ENCODE measurements around the gene ZNF746. TPM values are rescaled to one million over a fixed set of nuclear protein-coding genes. Genes with fewer than 3 reads are reported as not detected.

ZNF746 gene
- total RNA-seq, 2 experiments from 2014 or later, result 11.8 to 12.0 TPM

DNA sequence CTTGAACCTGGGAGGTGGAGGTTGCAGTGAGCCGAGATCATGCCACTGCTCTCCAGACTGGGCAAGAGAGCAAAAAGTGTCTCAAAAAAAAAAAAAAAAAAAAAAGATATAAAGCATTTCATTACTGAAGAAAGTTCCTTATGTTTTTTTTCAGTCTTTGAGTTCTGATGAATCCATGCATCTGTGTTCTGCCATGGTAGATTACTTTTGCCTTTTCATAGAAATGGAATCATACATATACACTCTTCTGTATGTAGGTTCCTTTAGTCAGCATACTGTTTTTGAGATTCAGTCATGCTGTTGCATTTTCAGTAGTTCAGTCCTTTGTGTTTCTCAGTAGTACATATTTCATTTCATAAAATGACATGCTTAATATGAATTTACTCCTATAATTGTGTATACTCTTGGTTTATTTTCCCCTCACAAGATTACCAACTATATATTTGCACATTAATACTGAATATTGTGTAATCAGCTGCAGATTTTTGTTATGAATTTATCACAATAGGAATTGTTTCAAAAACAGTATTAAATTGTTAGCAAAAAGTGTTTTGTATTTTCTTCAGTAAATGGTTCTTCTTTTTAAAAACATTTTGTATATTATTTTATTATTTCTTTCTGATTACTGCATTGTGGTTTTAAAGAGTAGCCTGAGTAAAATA lies 34.0 kb downstream of the ZNF746 start:
- intact Hi-C loops (cut with micrococcal nuclease), result no loop called here
- H3K36me3 Mint-ChIP-seq (ENCODE audit: low read depth), result no peaks in the 10 kb centered on the region
- DNase-seq, result no peak
- H3K4me1 Mint-ChIP-seq (ENCODE audit: low read depth), result peaks cover 10% of the 10 kb centered on the region
- CTCF ChIA-PET, result no interaction called here
- H3K4me3 Mint-ChIP-seq, result no peak overlapping the region
- H3K27me3 Mint-ChIP-seq (ENCODE audit: low read depth), result peaks cover 3% of the 10 kb centered on the region
- H3K9me3 Mint-ChIP-seq, result no peaks in the 10 kb centered on the region
- no peak overlapping the region for H3K27ac Mint-ChIP-seq

DNA sequence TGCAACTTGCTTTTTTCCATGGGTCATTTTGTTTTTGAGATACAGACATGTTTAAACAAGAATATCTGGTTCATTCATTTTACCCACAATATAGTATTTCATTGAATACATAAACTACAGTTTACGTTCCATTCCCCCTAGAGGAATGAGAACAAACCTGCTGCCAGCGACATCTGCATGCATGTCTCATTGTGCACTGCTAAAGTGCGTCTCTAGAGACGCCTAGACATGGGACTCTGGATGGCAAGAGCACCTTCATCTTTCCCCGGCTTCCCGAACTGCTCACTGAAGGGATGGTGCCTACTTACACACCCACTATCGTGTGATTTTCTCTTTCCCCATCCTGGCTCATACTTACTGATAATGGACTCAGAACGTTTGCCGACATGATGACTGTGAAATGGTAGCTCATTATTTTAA lies 35.5 kb downstream of the ZNF746 start:
- H3K9me3 Mint-ChIP-seq, result no peaks in the 10 kb centered on the region
- peaks cover 3% of the 10 kb centered on the region for H3K27me3 Mint-ChIP-seq (ENCODE audit: low read depth)
- peaks cover 21% of the 10 kb centered on the region for H3K4me1 Mint-ChIP-seq (ENCODE audit: low read depth)
- no peak overlapping the region for H3K27ac Mint-ChIP-seq
- DNase-seq, result no peak
- H3K4me3 Mint-ChIP-seq, result no peak overlapping the region
- intact Hi-C loops (cut with micrococcal nuclease), result no loop called here
- H3K36me3 Mint-ChIP-seq (ENCODE audit: low read depth), result no peaks in the 10 kb centered on the region
- CTCF ChIA-PET, result interaction anchor here (1.5 to 1.6 kb wide), 2 partner anchors 20 to 163 kb away, joined by 5 to 9 read pairs; no protein-coding TSS in a partner anchor

DNA sequence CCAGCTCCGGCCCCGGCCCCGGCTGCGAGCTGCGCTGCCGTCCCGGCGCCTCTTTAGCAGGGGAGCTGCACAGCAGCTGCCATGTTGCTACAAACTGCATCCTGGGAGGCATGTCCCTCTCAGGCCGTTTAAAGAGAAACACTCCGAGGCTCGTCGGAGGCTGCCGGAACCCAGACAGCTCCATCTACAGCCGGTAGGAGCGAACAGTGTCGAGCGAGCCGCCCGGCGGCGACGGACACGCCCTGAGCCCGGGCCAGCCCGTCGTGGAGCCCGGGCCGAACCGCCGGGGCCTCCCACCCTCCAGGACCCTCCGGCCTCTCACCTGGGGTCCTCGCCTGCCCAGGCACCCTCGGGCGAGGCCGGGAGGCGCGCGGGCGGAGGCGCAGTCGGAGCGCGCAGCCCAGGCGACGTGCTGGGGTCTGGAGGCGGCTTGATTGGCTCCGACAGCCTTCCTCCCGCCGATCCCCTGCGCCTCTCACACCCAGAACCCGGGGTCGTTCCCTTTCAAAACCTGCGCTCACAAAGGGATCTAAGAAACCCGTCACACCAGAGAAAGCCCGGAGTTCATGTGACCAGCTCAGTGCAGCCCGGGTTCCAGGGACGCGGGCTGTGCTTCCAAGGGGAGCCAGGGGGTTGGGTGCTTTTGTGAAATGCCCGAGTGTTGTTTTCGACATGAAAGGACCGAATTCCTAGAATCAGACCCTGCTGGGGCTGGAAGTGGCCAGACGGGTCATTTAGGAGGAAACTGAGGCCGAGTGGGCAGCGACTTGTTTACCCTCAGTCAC lies 36.9 kb downstream of the ZNF746 start, which contains the start of gene ZNF777:
Gene ZNF777 (minus strand): TSS at position 570 of the 785 bp plus-strand sequence. CDS start 5,040 bp downstream, outside the sequence.
- Mint-ChIP-seq H3K4me1 (ENCODE audit: low read depth) (peaks cover 22% of the 10 kb centered on the region), H3K27ac (peak within 1 kb of the TSS; percentile 59), H3K36me3 (ENCODE audit: low read depth) (peaks cover 4% of the 10 kb centered on the region), H3K4me3 (peak within 1 kb of the TSS; percentile 80), H3K27me3 (ENCODE audit: low read depth) (peaks cover 3% of the 10 kb centered on the region), H3K9me3 (no peaks in the 10 kb centered on the region)
- DNase-seq, result peak; percentile 85
- CTCF ChIA-PET, result interaction anchor here (0.7 to 2.1 kb wide), 11 partner anchors 9 to 266 kb away, joined by 3 to 12 read pairs (median 3); partner anchors contain the start of gene ZNF282
- intact Hi-C loops (cut with micrococcal nuclease), result loop anchor here (1.0 to 2.0 kb wide), 6 partner anchors 37 to 334 kb away; partner anchors contain the start of genes ZNF425, ZNF746 and ZNF783

DNA sequence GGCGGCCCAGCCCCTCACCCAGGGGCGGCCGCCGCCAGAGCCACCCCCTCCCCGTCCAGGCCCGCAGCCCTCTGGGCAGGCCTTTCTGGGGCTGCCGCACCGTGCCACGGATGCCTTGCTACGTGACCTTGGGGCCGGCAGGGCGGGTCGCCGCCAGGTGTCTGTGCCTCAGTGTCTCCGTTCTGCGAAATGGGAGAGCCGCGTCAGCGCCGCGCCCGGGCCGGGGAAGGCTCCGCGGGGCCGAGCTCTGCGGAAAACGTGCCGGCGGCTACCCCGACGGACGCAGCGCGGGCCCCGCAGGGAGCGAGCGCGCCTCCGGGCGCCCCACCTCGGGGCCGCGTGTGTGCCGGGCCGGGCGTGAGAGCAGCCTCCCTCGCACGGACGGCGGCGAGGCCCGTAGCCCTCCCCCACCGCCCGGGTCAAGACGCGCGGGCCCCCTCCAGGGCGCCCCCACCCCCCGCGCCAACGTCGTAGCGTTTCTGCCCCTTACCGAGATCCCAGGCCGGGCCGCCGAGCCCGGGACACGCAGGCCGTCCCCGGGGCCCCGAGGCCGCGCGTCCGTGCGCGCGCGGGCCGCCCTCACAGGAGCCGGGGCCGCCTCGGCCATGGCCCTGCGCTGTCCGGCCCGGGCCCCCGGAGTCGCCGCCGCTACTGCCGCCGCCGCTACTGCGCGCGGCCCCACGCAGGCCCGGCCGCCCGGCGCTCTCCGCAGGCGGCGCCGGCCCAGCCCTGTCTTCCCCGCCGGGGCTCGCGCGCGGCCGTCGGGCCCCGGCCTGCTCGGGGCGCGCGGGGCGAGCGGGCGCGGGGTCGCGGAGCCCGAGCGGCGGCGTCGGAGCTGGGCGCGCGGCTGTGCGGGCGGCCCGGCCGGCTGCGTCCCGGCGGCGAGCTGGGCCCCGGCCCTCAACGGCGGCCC lies 37.8 kb downstream of the ZNF746 start:
- peaks cover 3% of the 10 kb centered on the region for H3K27me3 Mint-ChIP-seq (ENCODE audit: low read depth)

DNA sequence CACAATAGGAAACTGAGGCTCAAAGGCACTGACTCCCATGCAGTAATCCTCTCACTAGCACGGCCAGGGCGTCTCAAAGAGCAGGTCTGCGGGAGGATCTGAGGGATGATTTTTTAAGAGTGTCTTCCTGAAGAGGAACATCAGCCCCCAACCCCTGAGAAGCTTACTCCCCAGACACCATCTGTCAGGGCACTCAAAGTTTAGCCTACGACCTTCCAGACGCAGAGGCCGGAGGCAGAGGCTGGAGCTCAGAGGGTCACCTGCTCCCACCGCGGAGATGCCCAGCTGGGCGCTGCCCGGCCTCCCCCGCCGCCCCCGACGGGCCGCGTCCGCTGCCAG lies 38.4 kb downstream of the ZNF746 start:
- Mint-ChIP-seq H3K9me3 (no peaks in the 10 kb centered on the region), H3K4me1 (ENCODE audit: low read depth) (peaks cover 22% of the 10 kb centered on the region), H3K36me3 (ENCODE audit: low read depth) (peaks cover 7% of the 10 kb centered on the region), H3K27me3 (ENCODE audit: low read depth) (no peaks in the 10 kb centered on the region), H3K4me3 (peak overlapping the region; percentile 76), H3K27ac (no peak overlapping the region)
- intact Hi-C loops (cut with micrococcal nuclease), result no loop called here
- no peak for DNase-seq
- CTCF ChIA-PET, result interaction anchor here (0.6 to 1.0 kb wide), 2 partner anchors 36 to 393 kb away, joined by 3 read pairs; no protein-coding TSS in a partner anchor

More for the DNA sequence above, 37.8 kb downstream of the ZNF746 start:
- peaks cover 22% of the 10 kb centered on the region for H3K4me1 Mint-ChIP-seq (ENCODE audit: low read depth)
- peaks cover 5% of the 10 kb centered on the region for H3K36me3 Mint-ChIP-seq (ENCODE audit: low read depth)
- H3K9me3 Mint-ChIP-seq, result no peaks in the 10 kb centered on the region
- H3K27ac Mint-ChIP-seq, result no peak overlapping the region
- DNase-seq, result peak; percentile 17
- H3K4me3 Mint-ChIP-seq, result peak overlapping the region; percentile 42
- CTCF ChIA-PET, result interaction anchor here (0.7 to 2.1 kb wide), 6 partner anchors 10 to 447 kb away, joined by 3 to 12 read pairs (median 3); no protein-coding TSS in a partner anchor
- intact Hi-C loops (cut with micrococcal nuclease), result loop anchor here (1.0 to 2.0 kb wide), 6 partner anchors 37 to 333 kb away; partner anchors contain the start of genes ZNF425, ZNF746 and ZNF783

DNA sequence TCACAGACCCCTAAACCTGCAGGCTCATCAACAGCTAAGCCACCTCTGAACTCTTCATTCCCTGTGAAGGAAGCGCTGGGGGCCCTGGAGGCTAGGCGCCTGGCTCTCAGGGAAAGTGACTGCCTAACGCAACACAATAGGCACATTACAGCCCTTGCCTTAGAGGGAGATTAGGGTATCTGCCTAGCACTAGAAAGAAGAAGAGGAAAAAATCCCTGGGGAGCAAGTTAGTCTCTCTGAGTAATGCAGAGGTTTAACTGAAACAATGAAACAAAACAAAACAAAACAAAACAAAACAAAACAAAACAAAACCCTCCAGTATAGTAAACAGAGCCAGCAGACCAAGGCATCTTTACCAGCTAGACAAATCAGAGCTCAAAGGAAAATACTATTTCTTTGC lies 39.4 kb downstream of the ZNF746 start:
- CTCF ChIA-PET, result interaction anchor here (0.6 to 1.0 kb wide), 6 partner anchors 10 to 343 kb away, joined by 3 to 4 read pairs (median 3); partner anchors contain the start of gene ZNF398
- no peaks in the 10 kb centered on the region for H3K27me3 Mint-ChIP-seq (ENCODE audit: low read depth)
- no peaks in the 10 kb centered on the region for H3K9me3 Mint-ChIP-seq
- peaks cover 9% of the 10 kb centered on the region for H3K36me3 Mint-ChIP-seq (ENCODE audit: low read depth)
- no peak for DNase-seq
- peaks cover 22% of the 10 kb centered on the region for H3K4me1 Mint-ChIP-seq (ENCODE audit: low read depth)
- intact Hi-C loops (cut with micrococcal nuclease), result no loop called here
- H3K4me3 Mint-ChIP-seq, result peak overlapping the region; percentile 76
- H3K27ac Mint-ChIP-seq, result no peak overlapping the region

DNA sequence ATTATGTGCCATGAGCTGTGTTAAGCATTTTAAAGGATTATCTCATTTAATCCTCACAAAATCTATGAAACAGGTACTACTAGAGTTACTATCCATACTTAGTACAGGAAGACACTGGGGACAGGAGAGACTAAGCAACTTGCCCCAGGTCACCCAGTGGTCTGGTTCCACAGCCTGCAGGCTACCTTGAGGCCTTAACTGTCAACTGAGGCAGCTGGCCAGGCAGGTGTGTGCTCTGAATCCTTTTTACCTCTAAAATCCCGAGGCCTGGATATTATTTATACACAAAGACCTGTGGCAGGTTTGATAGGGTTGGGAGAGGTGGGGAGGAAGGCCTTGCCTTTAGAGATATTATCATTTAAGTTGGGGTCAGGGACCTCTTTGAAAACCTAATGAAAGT lies 39.8 kb downstream of the ZNF746 start:
- CTCF ChIA-PET, result interaction anchor here (0.8 to 0.9 kb wide), 2 partner anchors 10 to 311 kb away, joined by 3 to 4 read pairs; partner anchors contain the start of gene ZNF398
- intact Hi-C loops (cut with micrococcal nuclease), result no loop called here

DNA sequence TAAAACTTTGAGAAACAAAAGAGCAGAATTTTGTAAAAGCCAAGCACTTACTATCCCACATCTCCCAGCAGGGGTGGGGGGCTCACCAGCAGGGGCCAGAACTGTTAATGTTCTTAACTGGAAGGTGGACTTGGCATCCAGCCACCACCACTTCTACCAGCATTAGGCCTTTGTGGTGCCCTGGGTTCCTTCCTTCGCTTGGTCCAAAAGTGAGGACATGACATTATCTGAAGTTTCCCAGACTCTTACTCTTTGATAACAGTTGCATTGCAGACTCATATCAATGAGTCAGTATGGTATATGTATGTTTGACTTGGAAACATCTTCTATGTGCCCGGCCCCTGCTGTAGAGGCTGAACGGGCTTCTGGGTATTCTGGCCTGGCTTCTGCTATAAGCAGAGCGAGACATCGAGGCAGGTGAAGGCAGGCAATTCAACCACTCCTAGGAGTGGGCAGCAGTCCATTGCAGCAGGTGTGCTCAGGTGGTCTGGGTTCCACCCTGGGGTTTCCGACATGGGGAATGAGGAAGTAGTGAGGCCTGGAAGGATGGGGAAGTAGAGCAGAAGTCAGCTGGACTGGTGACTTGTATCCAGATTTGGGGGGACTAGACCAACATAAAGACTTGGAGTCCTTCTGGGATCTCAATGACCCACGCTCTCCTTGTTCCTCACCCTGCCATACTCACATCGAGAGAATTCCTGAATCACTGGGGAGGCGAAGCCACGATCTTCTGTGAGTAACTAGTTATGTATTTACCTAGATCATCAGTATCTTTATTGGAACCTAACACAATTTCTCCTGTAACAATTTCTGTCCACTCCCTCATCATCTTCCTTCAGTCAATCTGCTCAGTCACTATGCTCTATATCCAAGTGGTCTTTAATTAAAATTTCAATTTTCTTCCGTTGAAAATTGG lies 40.8 kb downstream of the ZNF746 start:
- Mint-ChIP-seq H3K36me3 (ENCODE audit: low read depth) (peaks cover 9% of the 10 kb centered on the region), H3K4me1 (ENCODE audit: low read depth) (peaks cover 22% of the 10 kb centered on the region), H3K27ac (no peak overlapping the region), H3K4me3 (no peak overlapping the region), H3K9me3 (no peaks in the 10 kb centered on the region), H3K27me3 (ENCODE audit: low read depth) (no peaks in the 10 kb centered on the region)
- intact Hi-C loops (cut with micrococcal nuclease), result no loop called here
- CTCF ChIA-PET, result no interaction called here
- no peak for DNase-seq

More for the DNA sequence above, 39.8 kb downstream of the ZNF746 start:
- Mint-ChIP-seq H3K4me3 (no peak overlapping the region), H3K9me3 (no peaks in the 10 kb centered on the region), H3K27me3 (ENCODE audit: low read depth) (no peaks in the 10 kb centered on the region), H3K4me1 (ENCODE audit: low read depth) (peaks cover 22% of the 10 kb centered on the region), H3K27ac (no peak overlapping the region), H3K36me3 (ENCODE audit: low read depth) (peaks cover 9% of the 10 kb centered on the region)
- DNase-seq, result no peak

GRCh38 chr7:149455175-149455950 lies 42.2 kb downstream of the ZNF746 start:
- intact Hi-C loops (cut with micrococcal nuclease), result no loop called here
- CTCF ChIA-PET, result no interaction called here
- Mint-ChIP-seq H3K36me3 (ENCODE audit: low read depth) (peaks cover 14% of the 10 kb centered on the region), H3K9me3 (no peaks in the 10 kb centered on the region), H3K27ac (no peak overlapping the region), H3K4me1 (ENCODE audit: low read depth) (peaks cover 18% of the 10 kb centered on the region), H3K4me3 (no peak overlapping the region), H3K27me3 (ENCODE audit: low read depth) (no peaks in the 10 kb centered on the region)
- no peak for DNase-seq

DNA sequence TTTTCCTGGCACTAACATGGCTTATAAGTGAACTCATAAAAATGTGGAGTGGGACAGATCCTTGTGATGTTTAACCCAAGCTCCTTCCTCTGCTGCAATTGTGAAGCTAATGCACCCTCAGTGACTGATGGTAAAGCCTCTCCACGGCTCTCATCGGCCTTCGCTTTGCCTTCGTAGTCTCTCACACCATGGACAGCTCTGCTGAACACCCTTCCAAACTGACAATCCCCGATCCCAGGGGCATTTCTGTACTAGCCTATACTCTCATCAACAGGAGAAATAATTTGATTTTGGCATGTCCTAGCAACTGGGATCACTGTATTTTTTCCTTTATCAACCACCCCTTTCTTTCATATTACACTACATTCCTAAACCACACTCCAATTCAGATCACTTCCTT lies 42.9 kb downstream of the ZNF746 start:
- Mint-ChIP-seq H3K4me1 (ENCODE audit: low read depth) (peaks cover 18% of the 10 kb centered on the region), H3K27ac (no peak overlapping the region), H3K36me3 (ENCODE audit: low read depth) (peaks cover 18% of the 10 kb centered on the region), H3K9me3 (no peaks in the 10 kb centered on the region), H3K4me3 (no peak overlapping the region), H3K27me3 (ENCODE audit: low read depth) (no peaks in the 10 kb centered on the region)
- CTCF ChIA-PET, result no interaction called here
- intact Hi-C loops (cut with micrococcal nuclease), result no loop called here
- no peak for DNase-seq
